HepG2 (cell line): ENCODE results near the gene HTATIP2. TPM values are rescaled to one million over a fixed set of nuclear protein-coding genes. Genes with fewer than 3 reads are reported as not detected.

Experiments used
- ARNT ChIP-seq: fragments of 450-650 bp; IDR thresholded peaks from 2 replicates; pipeline ENCODE4 v1.6.1; 2017
- ASH2L ChIP-seq: fragments of 300-600, 200-600 bp; sonication (generic); IDR thresholded peaks from 2 replicates; pipeline ENCODE4 v1.7.0; 2017; ENCODE audit warnings: low read depth, mild to moderate bottlenecking, moderate library complexity, mixed read lengths, low read length; ENCODE audit not compliant: insufficient read length
- DNMT1 ChIP-seq: sonication (generic); formaldehyde crosslinking; IDR thresholded peaks from 2 replicates; pipeline ENCODE4 v1.5.1; 2020; ENCODE audit warnings: mild to moderate bottlenecking, missing genetic modification reagents
- HOXA3 ChIP-seq: sonication (generic); formaldehyde crosslinking; IDR thresholded peaks from 2 replicates; pipeline ENCODE4 v1.5.0; 2020; ENCODE audit warnings: missing genetic modification reagents
- MXD1 ChIP-seq: sonication (generic); formaldehyde crosslinking; IDR thresholded peaks from 2 replicates; pipeline ENCODE4 v1.4.0; 2020; ENCODE audit warnings: mild to moderate bottlenecking, missing genetic modification reagents
- MXD4 ChIP-seq: IDR thresholded peaks from 2 replicates; pipeline ENCODE4 v1.6.1; 2016; ENCODE audit warnings: mild to moderate bottlenecking, missing biosample characterization, missing genetic modification reagents
- NBN ChIP-seq: fragments of 450-650 bp; conservative IDR thresholded peaks from 2 replicates; pipeline ENCODE4 v1.6.1; 2017
- PLSCR1 ChIP-seq: sonication (generic); formaldehyde crosslinking; IDR thresholded peaks from 2 replicates; pipeline ENCODE4 v1.5.0; 2020; ENCODE audit warnings: missing genetic modification reagents, mild to moderate bottlenecking, borderline replicate concordance
- RXRB ChIP-seq: IDR thresholded peaks from 2 replicates; pipeline ENCODE4 v1.6.1; 2016; ENCODE audit warnings: borderline replicate concordance, missing genetic modification reagents, missing compliant biosample characterization
- SIN3B ChIP-seq: fragments of 150-350 bp; IDR thresholded peaks from 2 replicates; pipeline ENCODE4 v1.6.1; 2014; ENCODE audit warnings: low read length
- SKIL ChIP-seq: sonication (generic); formaldehyde crosslinking; IDR thresholded peaks from 2 replicates; pipeline ENCODE4 v1.8.0; 2022; ENCODE audit warnings: missing genetic modification reagents, mild to moderate bottlenecking, moderate library complexity, borderline replicate concordance
- ZNF232 ChIP-seq: sonication (generic); formaldehyde crosslinking; IDR thresholded peaks from 2 replicates; pipeline ENCODE4 v1.4.0; 2020; ENCODE audit warnings: missing genetic modification reagents, borderline replicate concordance
- ZNF367 ChIP-seq: sonication (generic); formaldehyde crosslinking; IDR thresholded peaks from 2 replicates; pipeline ENCODE4 v1.4.0; 2020; ENCODE audit warnings: missing genetic modification reagents, borderline replicate concordance
- ZNF589 ChIP-seq: sonication (generic); formaldehyde crosslinking; conservative IDR thresholded peaks from 2 replicates; pipeline ENCODE4 v1.8.0; 2022; ENCODE audit warnings: mild to moderate bottlenecking, moderate library complexity, missing genetic modification reagents
- ZNF7 ChIP-seq: IDR thresholded peaks from 2 replicates; pipeline ENCODE4 v1.6.1; 2016; ENCODE audit warnings: missing biosample characterization, missing genetic modification reagents
- polyA plus RNA-seq, 8 experiments: library from polyadenylated mRNA; depleted of rRNA in 3 of 8; stranded (reverse) in 7 of 8; unstranded in 1 of 8; fragments of >200 nt; fragmentation: Illumina TruSeq in 4 of 8; extraction: Trizol in 4 of 8; gene quantifications; 2 replicates each; pipeline versions ENCODE4 v1.2.1 to v1.2.3, GENCODE V29; 2011 to 2016; ENCODE audit warnings: low read depth in 4 of 8, missing spikeins in 1 of 8, mixed read lengths in 1 of 8; ENCODE audit not compliant: insufficient read depth in 1 of 8
- total RNA-seq, 5 experiments: library from RNA; depleted of rRNA; stranded (reverse); fragments of >200 nt; fragmentation: Illumina TruSeq; extraction: Trizol; gene quantifications; 2 replicates each; pipeline ENCODE4 v1.2.3, GENCODE V29; 2016; ENCODE audit warnings: low read depth in 1 of 5
- TF ChIP-seq, protein P1 (sequence below): sonication (generic); formaldehyde crosslinking; IDR thresholded peaks from 2 replicates; pipeline ENCODE4 v1.4.0; 2020; ENCODE audit warnings: missing genetic modification reagents, borderline replicate concordance

HTATIP2 gene
- total and polyA plus RNA-seq, 2 of the 13 experiments (the other 11 are each of a cell fraction or from before 2014, with no cell fraction given) = not detected

DNA sequence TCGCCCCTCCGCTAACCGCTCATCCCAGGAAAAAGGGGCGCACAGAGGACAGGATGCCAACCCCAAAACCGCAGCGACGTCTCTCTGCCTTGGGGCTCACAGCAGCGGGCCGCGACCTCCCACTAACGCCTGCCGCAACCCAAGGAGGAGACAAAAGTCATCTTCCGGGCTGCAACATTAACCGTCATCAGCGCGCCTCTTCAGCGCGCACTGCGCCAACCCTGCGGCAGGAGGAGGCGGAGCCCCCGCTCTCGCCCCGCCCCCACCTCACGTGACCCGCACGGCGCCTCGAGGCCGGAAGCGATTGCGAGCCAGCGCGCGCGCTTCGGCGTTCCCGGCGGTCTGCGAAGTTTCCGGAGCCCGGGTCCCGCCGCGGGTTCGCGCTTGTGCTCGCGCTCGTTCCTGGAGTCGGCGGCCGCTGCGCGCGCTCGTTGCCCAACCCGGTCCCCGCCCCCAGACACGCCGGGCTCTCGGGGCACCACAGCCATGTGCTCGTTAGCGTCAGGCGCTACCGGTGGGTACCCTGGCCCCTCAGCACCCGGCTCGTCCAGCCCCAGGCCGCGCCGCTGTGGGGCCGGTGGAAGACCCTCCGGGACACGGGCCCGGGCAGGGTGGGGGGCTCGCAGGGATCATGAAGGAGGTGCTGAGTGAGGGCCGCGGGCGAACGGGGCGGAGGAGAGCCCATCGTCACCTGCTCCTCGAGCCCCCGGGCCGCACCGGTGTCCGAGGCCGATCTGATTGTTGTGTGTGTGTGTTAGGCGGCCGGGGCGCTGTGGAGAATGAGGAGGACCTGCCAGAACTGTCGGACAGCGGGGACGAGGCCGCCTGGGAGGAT, 24.0 kb downstream of the HTATIP2 start, which contains the start of gene PRMT3 (continued):
- no peak for TF ChIP-seq NBN
- TF ChIP-seq PLSCR1 (CRISPR knock-in tag) = 0 out of 2 replicates have a peak, but pooled peaks have one; percentile 13
- TF ChIP-seq ZNF589 = no peak; the same call in 1 of the 2 replicates
- peak; percentile 61; the same call in 1 of the 2 replicates for TF ChIP-seq ZNF232
- peak; percentile 90 for TF ChIP-seq HOXA3 (CRISPR knock-in tag)
- TF ChIP-seq ZNF367 (CRISPR knock-in tag) = 0 out of 2 replicates have a peak, but pooled peaks have one; percentile 80
- no peak for TF ChIP-seq SIN3B
- TF ChIP-seq ZNF7 (CRISPR knock-in tag) = no peak
- peak; percentile 97 for TF ChIP-seq ASH2L
- TF ChIP-seq ARNT = no peak
- TF ChIP-seq MXD1 = peak; percentile 99
- TF ChIP-seq, protein P1, sequence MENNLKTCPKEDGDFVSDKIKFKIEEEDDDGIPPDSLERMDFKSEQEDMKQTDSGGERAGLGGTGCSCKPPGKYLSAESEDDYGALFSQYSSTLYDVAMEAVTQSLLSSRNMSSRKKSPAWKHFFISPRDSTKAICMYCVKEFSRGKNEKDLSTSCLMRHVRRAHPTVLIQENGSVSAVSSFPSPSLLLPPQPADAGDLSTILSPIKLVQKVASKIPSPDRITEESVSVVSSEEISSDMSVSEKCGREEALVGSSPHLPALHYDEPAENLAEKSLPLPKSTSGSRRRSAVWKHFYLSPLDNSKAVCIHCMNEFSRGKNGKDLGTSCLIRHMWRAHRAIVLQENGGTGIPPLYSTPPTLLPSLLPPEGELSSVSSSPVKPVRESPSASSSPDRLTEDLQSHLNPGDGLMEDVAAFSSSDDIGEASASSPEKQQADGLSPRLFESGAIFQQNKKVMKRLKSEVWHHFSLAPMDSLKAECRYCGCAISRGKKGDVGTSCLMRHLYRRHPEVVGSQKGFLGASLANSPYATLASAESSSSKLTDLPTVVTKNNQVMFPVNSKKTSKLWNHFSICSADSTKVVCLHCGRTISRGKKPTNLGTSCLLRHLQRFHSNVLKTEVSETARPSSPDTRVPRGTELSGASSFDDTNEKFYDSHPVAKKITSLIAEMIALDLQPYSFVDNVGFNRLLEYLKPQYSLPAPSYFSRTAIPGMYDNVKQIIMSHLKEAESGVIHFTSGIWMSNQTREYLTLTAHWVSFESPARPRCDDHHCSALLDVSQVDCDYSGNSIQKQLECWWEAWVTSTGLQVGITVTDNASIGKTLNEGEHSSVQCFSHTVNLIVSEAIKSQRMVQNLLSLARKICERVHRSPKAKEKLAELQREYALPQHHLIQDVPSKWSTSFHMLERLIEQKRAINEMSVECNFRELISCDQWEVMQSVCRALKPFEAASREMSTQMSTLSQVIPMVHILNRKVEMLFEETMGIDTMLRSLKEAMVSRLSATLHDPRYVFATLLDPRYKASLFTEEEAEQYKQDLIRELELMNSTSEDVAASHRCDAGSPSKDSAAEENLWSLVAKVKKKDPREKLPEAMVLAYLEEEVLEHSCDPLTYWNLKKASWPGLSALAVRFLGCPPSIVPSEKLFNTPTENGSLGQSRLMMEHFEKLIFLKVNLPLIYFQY (CRISPR knock-in tag) = no peak; the same call in 1 of the 2 replicates
- peak; percentile 61; the same call in 1 of the 2 replicates for TF ChIP-seq SKIL
- peak; percentile 92 for TF ChIP-seq MXD4
- TF ChIP-seq DNMT1 (CRISPR knock-in tag) = no peak; the same call in 1 of the 2 replicates
- 0 out of 2 replicates have a peak, but pooled peaks have one; percentile 33 for TF ChIP-seq RXRB
